Subcutaneous abdominal adipose tissue (tissue), 5 donors: Measurements from ENCODE around the gene FKBP1B.

Source experiments
- H3K27ac ChIP-seq: one replicate; pipeline ENCODE4 v1.7.0; 2013; ENCODE audit warnings: low read depth, mild to moderate bottlenecking, inconsistent platforms, low read length, moderate library complexity
- H3K27me3 ChIP-seq, 5 donors: one replicate each; pipeline ENCODE4 v1.7.0; 2013; ENCODE audit warnings: low read length in 5 of 5, inconsistent platforms in 1 of 5; ENCODE audit not compliant: control insufficient read depth in 5 of 5, insufficient read depth in 4 of 5
- H3K36me3 ChIP-seq, 5 donors: one replicate each; pipeline ENCODE4 v1.7.0; 2013; ENCODE audit warnings: low read length in 5 of 5; ENCODE audit not compliant: control insufficient read depth in 5 of 5, insufficient read depth in 5 of 5
- H3K4me1 ChIP-seq, 5 donors: one replicate each; pipeline ENCODE4 v1.7.0; 2013; ENCODE audit warnings: low read length in 5 of 5, mild to moderate bottlenecking in 3 of 5, moderate library complexity in 1 of 5; ENCODE audit not compliant: control insufficient read depth in 5 of 5, insufficient read depth in 5 of 5
- H3K4me3 ChIP-seq, 5 donors: one replicate each; pipeline ENCODE4 v1.7.0; 2013; ENCODE audit warnings: low read length in 5 of 5, low read depth in 1 of 5
- H3K9ac ChIP-seq, 5 donors: one replicate each; pipeline ENCODE4 v1.7.0; 2013; ENCODE audit warnings: low read length in 5 of 5, mild to moderate bottlenecking in 4 of 5, moderate library complexity in 3 of 5
- H3K9me3 ChIP-seq, 5 donors: one replicate each; pipeline ENCODE4 v1.7.0; 2013; ENCODE audit warnings: low read length in 5 of 5; ENCODE audit not compliant: control insufficient read depth in 5 of 5
- donor health status: healthy.
- donor health status: healthy.
- donor health status: healthy.
- donor health status: healthy.
- donor health status: healthy.

FKBP1B gene

DNA sequence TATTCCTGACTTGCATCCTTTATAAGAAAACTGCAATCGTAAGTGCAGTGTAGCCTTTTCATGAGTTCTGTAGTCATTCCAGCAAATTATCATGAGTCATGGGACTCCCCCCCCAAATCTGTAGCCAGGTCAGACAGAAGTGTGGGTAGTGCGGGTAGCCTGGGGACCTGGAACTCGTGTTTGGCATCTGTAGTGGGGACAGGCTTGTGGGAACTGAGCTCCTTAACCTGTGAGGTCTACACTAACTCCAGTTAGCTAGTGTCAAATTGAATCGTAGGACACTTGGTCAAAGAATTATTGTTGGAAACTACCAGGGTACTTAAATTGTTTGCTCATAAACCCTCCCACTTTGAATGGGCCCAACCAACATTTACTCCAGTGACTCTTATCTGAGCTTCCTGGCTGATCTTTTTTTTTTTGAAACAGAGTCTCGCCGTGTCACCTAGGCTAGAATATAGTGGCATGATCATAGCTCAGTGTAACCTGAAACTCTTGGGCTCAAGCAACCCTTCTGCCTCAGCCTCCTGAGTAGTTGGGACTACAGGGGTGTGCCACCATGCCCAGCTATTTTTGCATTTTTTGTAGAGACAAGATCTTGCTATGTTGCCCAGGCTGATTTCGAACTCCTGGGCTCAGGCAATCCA is 61.2 kb downstream of the FKBP1B start:
- H3K4me3 ChIP-seq = no peak overlapping the region
- no peak overlapping the region for H3K9ac ChIP-seq
- peaks cover 0 to 5% (median 0%) of the 10 kb centered on the region in 5 donors for H3K4me1 ChIP-seq
- peaks cover 0 to 5% (median 0%) of the 10 kb centered on the region in 5 donors for H3K36me3 ChIP-seq
- no peak overlapping the region for H3K27ac ChIP-seq
- peaks cover 0 to 5% (median 3%) of the 10 kb centered on the region in 5 donors for H3K9me3 ChIP-seq
- no peaks in the 10 kb centered on the region for H3K27me3 ChIP-seq

DNA sequence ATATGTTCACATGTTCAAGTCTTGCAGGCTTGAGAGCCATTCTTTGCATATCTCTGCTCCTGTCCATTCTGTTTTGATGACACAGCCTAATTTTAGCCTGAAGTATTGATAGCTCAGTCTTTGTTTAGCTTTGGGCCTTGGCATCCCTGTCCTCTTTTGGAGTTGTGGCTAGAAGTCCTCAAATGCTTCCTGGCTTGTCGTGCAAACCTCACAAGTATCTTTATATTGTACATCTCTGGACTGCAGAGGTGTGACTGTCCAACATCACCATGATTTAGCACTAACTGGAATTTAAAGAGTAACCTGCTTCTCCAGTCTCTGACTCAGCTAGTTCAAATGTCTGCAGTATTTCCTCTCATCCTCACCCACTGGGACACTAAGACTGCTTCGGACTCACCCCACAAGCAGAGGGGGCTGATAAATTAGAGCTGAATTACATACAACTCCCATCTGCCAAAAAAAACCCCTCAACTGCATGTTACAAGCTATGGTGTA is 61.9 kb downstream of the FKBP1B start:
- Histone ChIP-seq H3K36me3 (peaks cover 0 to 5% (median 0%) of the 10 kb centered on the region in 5 donors), H3K9me3 (peaks cover 0 to 5% (median 3%) of the 10 kb centered on the region in 5 donors), H3K9ac (no peak overlapping the region), H3K27me3 (no peaks in the 10 kb centered on the region), H3K27ac (no peak overlapping the region), H3K4me3 (no peak overlapping the region), H3K4me1 (peaks cover 0 to 5% (median 0%) of the 10 kb centered on the region in 5 donors)
